Endothelial cell (in vitro differentiated cells): Measurements from ENCODE around the gene EPS8. TPM values are rescaled to one million over a fixed set of nuclear protein-coding genes. Genes with fewer than 3 reads are reported as not detected.
A peak's percentile ranks its signal among the peaks of the same experiment; 100 is the strongest.

Source experiments
- DNase-seq: peaks from one replicate; pipeline ENCODE4 v3.0.0; 2021; ENCODE audit warnings: low spot score
- H3K27ac Mint-ChIP-seq: one replicate; pipeline ENCODE4 v1.8.0; 2021; ENCODE audit warnings: mixed read lengths, inconsistent platforms; ENCODE audit not compliant: unreplicated experiment
- H3K27me3 Mint-ChIP-seq: one replicate; pipeline ENCODE4 v1.8.0; 2021; ENCODE audit warnings: mild to moderate bottlenecking, moderate library complexity, mixed read lengths, inconsistent platforms; ENCODE audit not compliant: unreplicated experiment
- H3K36me3 Mint-ChIP-seq: one replicate; pipeline ENCODE4 v1.8.0; 2021; ENCODE audit warnings: mild to moderate bottlenecking, low read depth, mixed read lengths, inconsistent platforms; ENCODE audit not compliant: unreplicated experiment
- H3K4me1 Mint-ChIP-seq: one replicate; pipeline ENCODE4 v1.8.0; 2021; ENCODE audit warnings: mild to moderate bottlenecking, mixed read lengths, inconsistent platforms; ENCODE audit not compliant: unreplicated experiment
- H3K4me3 Mint-ChIP-seq: one replicate; pipeline ENCODE4 v1.8.0; 2021; ENCODE audit warnings: mild to moderate bottlenecking, mixed read lengths, inconsistent platforms; ENCODE audit not compliant: unreplicated experiment
- H3K9me3 Mint-ChIP-seq: one replicate; pipeline ENCODE4 v1.8.0; 2021; ENCODE audit warnings: mixed read lengths, inconsistent platforms; ENCODE audit not compliant: unreplicated experiment
- total RNA-seq: library from RNA; stranded (reverse); fragmentation: NEBNext Ultra II Directional; extraction: Animal tissue kit (Norgen Biotek cat#: 25700); gene quantifications from one replicate; pipeline ENCODE4 v1.2.1, GENCODE V29; 2021; ENCODE audit not compliant: unreplicated experiment
- TF ChIP-seq, protein P1 (sequence below): fragments of 200-600 bp; sonication (generic); IDR thresholded peaks from one replicate; pipeline ENCODE4 v1.5.0; 2021; ENCODE audit warnings: antibody characterized with exemption; ENCODE audit not compliant: unreplicated experiment

Gene EPS8
- total RNA-seq, 1 donor from 2014 or later, result 2.7 TPM

GRCh38 chr12:15776532-15776931 is 12.7 kb downstream of the EPS8 start:
- Mint-ChIP-seq H3K4me1 (peaks cover 5% of the 10 kb centered on the region), H3K27me3 (no peaks in the 10 kb centered on the region), H3K36me3 (no peaks in the 10 kb centered on the region), H3K27ac (no peak overlapping the region), H3K4me3 (no peak overlapping the region), H3K9me3 (no peaks in the 10 kb centered on the region)
- no peak for DNase-seq
- TF ChIP-seq, protein P1, sequence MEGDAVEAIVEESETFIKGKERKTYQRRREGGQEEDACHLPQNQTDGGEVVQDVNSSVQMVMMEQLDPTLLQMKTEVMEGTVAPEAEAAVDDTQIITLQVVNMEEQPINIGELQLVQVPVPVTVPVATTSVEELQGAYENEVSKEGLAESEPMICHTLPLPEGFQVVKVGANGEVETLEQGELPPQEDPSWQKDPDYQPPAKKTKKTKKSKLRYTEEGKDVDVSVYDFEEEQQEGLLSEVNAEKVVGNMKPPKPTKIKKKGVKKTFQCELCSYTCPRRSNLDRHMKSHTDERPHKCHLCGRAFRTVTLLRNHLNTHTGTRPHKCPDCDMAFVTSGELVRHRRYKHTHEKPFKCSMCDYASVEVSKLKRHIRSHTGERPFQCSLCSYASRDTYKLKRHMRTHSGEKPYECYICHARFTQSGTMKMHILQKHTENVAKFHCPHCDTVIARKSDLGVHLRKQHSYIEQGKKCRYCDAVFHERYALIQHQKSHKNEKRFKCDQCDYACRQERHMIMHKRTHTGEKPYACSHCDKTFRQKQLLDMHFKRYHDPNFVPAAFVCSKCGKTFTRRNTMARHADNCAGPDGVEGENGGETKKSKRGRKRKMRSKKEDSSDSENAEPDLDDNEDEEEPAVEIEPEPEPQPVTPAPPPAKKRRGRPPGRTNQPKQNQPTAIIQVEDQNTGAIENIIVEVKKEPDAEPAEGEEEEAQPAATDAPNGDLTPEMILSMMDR, result no peak

DNA sequence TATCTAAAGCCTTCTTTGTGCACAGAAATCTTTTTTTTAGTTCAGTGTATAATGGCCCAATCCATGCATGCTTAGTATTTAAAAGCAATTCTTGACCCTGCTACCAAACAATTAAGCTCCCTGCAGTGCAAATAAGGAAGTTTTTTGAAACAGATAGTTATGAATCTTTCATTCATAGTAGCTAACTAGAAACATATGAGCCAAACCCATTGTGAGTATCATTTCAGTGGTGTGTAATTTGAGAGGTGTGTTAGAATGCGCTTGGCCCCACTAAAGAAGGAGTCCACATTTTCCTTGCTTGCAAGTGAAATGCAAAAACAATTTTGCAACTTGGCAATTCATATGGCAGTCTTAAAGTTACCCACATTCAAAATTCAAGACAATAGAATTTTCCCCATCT is 14.4 kb downstream of the EPS8 start:
- Mint-ChIP-seq H3K9me3 (no peaks in the 10 kb centered on the region), H3K36me3 (no peaks in the 10 kb centered on the region), H3K27ac (no peak overlapping the region), H3K4me1 (no peaks in the 10 kb centered on the region), H3K4me3 (no peak overlapping the region), H3K27me3 (no peaks in the 10 kb centered on the region)
- TF ChIP-seq, protein P1, result no peak
- no peak for DNase-seq

GRCh38 chr12:15772405-15773018 is 16.7 kb downstream of the EPS8 start:
- no peak overlapping the region for H3K4me3 Mint-ChIP-seq
- H3K36me3 Mint-ChIP-seq, result no peaks in the 10 kb centered on the region
- TF ChIP-seq, protein P1, result peak; percentile 19
- no peak overlapping the region for H3K27ac Mint-ChIP-seq
- no peaks in the 10 kb centered on the region for H3K9me3 Mint-ChIP-seq
- no peaks in the 10 kb centered on the region for H3K27me3 Mint-ChIP-seq
- DNase-seq, result no peak
- H3K4me1 Mint-ChIP-seq, result no peaks in the 10 kb centered on the region

DNA sequence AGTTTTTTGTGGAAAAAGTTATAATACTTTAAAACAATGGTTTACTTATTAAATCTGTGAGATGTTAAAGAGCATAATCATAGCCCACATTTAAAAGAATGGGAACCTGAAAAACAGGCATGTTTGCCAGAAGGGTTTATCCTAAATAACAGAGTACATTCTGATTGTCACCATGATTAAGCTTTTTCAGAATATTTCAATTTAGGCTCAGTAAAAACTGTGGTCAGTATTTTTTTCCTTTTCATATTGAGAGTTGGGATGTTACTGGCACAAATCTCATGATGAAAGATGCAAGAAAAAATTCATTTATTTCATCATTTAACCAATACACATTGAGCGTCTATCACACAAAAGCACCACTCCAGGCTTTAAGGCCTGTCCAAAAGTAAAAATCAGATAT is 18.6 kb downstream of the EPS8 start:
- DNase-seq, result no peak
- Mint-ChIP-seq H3K4me3 (no peak overlapping the region), H3K27me3 (no peaks in the 10 kb centered on the region), H3K9me3 (no peaks in the 10 kb centered on the region), H3K27ac (no peak overlapping the region), H3K36me3 (no peaks in the 10 kb centered on the region), H3K4me1 (no peaks in the 10 kb centered on the region)
- TF ChIP-seq, protein P1, result no peak

DNA sequence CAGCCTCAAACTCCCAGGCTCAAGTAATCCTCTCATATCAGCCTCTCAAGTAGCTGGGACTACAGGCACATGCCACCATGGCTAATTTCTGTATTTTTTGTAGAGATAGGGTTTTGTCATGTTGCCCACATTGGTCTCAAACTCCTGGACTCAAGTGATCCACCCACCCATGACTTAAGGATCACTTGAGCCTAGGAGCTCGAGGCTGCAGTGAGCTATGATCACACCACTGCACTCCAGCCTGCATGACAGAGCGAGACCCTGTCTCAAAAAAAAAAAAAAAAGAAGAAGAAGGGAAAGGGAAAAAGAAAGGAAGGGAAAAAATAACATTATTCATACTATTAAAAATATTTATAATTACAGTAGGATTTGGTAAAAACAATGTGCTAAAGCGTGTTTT is 19.2 kb downstream of the EPS8 start:
- Mint-ChIP-seq H3K9me3 (no peaks in the 10 kb centered on the region), H3K27me3 (no peaks in the 10 kb centered on the region), H3K4me1 (no peaks in the 10 kb centered on the region), H3K36me3 (no peaks in the 10 kb centered on the region), H3K4me3 (no peak overlapping the region), H3K27ac (no peak overlapping the region)
- no peak for DNase-seq
- TF ChIP-seq, protein P1, result no peak
